ENCODE measurements around the gene RNPEPL1.
A peak's percentile ranks its signal among the peaks of the same experiment; 100 is the strongest.

The RNPEPL1 gene

DNA sequence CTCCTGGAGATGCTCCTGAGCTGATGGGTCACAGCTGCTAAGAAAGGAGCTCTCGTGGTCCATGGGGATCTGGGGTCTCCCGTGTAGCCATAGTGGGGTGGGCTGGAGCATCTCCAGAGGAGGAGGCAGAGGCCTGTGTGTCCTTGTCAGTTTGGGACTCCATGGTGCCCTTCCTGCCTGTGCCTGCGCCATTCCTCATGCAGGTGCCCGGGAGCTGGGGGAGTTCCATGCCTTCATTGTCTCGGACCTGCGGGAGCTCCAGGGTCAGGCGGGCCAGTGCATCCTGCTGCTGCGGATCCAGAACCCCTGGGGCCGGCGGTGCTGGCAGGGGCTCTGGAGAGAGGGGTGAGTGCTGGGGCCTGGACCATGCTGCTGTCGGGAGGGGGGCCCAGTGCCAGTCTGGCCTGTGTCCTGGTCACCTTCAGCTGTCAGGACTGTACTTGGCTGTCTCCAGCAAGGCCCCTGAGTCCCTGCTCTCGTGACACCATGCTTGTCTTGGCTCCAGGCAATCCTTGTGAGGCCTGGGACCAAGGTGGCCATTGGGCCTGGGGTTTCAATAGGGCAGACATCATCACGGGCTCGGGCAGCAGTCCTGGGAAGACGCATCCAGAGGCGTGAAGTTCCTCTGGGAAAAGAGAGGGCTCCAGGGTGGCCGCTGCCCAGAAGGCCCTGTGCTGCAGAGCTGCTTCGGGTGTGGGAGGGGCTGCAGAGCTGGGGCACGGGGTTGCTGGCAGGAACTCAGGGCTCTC is 25.6 kb downstream of the RNPEPL1 start:
- no peak for DNase-seq

DNA sequence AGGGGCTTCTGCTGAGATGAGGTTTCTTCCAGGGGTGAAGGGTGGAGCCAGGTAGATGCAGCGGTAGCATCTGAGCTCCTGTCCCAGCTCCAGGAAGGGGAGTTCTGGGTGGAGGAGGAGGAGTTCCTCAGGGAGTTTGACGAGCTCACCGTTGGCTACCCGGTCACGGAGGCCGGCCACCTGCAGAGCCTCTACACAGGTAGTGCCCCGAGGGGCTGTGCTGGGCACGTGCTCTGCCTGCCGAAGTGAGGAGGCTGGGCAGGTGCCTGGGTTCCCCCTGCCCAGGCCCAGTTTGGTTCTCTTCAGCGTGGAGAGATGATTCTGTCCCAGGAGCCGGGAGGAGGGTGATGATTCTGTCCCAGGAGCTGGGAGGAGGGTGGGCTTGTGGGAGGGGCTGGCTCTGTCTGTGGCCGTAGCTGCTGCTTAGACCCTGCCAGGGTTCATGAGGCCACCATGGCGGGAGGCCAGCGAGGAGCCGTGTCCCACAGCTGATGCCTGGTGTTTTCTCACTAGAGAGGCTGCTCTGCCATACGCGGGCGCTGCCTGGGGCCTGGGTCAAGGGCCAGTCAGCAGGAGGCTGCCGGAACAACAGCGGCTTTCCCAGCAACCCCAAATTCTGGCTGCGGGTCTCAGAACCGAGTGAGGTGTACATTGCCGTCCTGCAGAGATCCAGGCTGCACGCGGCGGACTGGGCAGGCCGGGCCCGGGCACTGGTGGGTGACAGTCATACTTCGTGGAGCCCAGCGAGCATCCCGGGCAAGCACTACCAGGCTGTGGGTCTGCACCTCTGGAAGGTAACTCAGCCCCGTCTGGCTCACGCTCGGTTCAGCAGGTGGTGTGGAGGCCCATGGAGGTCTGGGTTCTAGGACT is 26.5 kb downstream of the RNPEPL1 start:
- DNase-seq, result no peak

DNA sequence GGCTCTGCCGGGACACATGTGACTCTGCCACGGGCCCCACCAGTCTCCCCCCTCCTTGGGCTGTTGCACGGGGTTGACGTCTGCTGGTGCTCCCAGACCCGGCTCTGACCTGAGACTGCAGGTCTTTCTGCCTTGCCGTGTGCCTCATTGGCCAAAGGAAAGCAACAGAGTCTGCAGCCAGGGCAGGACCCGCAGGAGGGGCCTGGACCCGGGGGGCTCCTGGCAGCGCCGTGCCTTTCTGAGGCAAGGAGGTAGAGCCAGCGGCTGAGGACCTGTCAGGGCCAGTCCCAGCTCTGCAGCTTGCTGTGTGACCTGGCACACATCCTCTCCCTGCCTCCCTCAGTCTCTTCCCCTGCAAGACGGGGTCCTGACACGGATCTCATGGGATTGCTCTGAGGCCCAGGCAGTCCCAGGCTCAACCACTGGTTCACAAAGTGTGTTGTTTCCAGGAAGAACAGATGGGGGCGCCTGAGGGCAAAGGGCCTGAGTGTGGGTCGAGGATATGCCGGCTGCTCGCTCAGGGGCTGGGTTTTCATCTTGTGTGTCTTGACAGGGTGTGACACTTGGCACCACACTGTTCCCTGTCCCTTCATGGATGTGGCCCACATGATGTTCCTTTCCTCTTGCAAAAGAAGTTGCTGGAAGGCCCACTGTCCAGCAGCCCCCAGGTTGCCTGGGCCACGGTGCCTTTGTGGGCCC is 27.2 kb downstream of the RNPEPL1 start:
- peak in 1 of 2 experiments; percentile 11 for DNase-seq

DNA sequence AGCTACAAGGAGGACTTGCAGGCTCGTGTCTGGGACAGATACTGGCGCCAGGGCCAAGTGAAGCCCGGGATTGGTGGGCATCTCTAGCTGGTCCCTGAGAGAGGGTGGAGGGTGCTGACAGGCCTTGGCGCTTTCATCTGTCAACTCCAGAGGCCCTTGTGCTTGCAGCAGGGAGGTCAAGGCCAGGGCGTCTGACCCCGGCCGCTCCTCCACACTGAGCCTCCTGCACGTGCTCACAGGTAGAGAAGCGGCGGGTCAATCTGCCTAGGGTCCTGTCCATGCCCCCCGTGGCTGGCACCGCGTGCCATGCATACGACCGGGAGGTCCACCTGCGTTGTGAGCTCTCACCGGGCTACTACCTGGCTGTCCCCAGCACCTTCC is 27.8 kb downstream of the RNPEPL1 start:
- DNase-seq, result no peak

DNA sequence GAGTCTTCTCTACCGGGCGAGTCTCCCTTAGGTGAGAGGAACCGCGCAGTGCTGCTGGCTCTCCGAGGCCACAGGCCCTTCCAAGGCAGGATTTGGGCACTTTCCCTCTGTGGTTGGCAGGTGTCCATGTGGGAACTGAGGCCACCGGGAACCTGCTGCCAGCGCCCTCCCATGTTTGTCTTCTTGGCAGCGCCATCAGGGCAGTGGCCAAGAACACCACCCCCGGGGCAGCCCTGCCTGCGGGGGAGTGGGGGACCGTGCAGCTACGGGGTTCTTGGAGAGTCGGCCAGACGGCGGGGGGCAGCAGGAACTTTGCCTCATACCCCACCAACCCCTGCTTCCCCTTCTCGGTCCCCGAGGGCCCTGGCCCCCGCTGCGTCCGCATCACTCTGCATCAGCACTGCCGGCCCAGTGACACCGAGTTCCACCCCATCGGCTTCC is 28.2 kb downstream of the RNPEPL1 start:
- DNase-seq, result no peak

DNA sequence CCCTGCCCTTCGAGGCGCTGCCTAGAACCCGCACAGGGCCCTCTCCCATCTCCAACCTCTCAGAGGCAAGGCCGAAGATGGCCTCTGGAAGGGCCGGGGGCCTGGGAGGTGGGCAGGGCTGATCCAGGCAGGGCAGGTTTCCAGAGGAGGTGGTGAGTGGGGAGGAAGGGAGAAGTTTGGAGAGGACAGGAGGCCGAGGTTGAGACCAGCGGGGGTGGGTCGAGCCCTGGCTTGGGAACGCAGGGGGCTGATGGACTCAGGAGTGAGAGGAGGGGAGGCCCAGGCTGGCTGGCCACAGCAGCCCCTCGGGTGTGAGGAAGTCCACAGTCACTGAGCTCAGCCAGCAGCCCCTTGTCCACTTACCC is 28.8 kb downstream of the RNPEPL1 start:
- DNase-seq, result no peak

DNA sequence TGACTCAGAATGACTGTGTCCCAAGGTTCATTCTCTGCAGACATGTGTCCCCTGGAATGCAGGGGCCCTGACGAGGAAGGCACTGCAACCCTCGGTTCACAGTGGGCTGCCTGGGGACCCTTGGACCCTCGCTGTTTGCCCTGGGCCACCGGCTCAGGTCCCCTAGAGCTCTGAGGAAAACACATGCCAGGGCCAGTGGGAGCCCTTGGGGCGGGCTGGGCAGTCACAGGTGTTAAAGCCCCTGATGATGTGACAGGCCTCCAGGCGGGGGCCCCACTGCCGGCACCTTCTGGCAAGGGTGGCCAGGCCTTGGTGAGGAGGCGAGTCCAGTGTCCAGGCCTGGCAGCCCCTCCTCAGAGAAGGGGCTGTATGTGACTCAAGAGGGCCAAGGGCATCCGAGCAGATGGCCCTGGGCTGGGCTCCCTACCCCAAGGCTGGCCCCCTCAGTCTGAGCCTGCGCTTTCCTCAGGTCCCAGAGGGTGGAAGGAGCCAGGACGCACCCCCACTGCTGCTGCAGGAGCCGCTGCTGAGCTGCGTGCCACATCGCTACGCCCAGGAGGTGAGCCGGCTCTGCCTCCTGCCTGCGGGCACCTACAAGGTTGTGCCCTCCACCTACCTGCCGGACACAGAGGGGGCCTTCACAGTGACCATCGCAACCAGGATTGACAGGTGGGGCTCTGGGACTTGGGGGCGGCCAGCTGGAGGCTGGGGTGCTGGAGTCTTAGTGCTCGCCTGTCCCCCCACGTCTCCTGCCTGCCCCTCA is 29.3 kb downstream of the RNPEPL1 start:
- DNase-seq, result no peak

DNA sequence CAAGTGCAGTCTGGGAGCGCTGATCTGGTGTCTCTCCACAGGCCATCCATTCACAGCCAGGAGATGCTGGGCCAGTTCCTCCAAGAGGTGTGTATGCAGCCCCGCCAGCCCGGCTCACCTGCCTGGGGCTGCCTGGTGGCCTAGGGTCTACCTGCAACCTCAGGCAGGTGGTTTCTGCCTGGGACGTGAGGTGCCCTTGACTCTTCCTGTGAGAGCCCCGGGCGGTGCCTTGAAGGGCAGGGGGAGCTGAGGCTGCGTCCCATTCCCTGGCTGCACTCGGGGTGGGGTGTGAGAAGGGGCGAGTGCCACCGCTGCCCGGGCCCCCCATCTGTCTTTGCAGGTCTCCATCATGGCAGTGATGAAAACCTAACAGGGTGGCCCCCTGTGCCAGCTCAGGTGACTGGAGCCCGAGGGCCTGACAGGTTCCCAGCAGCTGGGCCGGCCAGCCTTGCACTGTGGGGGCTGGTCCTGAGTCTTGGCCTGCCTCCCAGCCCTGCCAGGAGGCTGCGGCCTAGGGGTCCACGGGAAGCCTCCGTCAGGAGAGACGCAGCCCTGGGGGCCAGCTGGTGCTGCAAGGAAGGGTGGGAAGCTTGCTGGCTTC is 30.1 kb downstream of the RNPEPL1 start:
- no peak for DNase-seq

DNA sequence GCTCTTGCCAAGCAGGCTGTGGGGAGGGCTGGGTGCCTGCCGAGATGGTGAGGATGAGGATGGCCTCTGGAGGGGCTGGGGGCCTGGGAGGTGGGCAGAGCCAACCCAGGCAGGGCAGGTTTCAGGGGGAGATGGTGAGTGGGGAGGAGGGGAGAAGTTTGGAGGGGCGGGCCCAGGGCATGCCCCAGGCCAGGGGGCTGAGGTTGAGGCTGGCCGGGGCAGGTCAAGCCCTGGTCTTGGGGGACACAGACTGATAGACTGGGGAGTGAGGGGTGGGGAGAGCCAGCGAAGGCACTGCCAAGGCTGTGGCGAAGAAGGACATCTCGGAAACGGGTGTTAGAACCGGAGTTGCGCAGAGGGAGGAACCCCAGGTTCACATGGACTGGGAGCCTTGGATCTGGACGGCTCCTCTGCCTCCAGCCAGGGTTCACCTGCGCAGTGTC is 30.9 kb downstream of the RNPEPL1 start:
- no peak for DNase-seq

DNA sequence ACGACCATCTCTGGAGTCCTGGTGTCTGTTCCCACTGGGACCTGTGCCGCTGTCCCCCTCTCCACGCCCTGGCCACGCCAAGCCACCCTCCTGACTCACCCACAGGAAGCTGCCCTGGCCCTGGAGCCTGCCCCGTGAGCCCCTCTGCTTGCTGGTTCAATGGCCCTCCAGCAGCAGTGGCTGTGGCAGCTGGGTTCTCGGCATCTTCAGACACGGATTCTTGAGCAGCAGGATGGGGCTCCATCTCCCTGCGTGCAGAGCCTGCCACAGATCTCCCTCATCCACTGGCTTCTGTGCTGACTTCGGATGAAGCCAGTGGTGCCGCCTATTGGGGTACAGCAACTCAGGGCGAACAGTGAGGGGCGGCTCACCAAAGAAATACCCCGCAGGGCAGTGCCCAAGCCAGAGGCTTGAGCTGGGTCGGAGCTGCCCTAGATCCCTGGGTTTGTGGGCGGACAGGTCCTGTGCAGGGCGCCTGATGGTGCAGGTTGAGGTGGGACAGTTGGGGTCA is 32.2 kb downstream of the RNPEPL1 start:
- DNase-seq, result no peak

DNA sequence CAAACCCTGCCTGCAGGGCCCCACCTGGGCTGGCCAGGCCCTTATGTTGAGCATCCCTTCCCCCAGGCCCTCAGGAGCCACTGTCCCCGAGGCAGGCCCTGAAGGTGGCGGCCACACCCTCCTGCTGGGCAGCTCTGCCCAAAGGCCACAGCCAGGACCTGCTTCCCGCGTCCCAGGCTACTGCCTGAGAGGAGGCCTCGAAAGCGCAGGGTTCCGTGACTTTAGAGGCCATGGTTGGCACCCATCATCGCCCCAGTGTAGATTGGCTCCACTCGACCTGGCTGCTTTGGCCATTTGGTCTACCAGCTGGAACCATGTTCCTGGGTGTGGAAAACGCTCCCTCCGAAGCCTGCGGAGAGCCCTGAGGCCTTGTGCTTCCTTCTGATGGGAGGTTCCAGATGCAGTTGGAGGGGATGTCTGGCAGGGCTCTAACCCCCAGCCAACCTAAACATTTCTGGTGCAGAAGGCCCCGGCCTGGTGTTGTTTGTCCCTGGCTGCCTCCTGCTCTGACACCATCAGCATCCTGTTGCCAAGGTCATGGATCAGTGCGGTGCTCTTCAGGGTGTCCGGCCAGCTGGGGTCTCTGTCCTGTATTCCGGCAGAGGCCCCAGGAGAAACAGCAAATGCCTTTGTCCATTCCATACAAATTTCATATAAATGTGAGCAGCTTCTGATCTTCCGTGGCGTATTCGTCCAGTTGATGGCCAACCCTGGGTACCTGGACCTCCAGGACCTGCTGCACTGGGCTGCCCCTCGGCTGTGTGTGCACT is 33.0 kb downstream of the RNPEPL1 start:
- no peak for DNase-seq

DNA sequence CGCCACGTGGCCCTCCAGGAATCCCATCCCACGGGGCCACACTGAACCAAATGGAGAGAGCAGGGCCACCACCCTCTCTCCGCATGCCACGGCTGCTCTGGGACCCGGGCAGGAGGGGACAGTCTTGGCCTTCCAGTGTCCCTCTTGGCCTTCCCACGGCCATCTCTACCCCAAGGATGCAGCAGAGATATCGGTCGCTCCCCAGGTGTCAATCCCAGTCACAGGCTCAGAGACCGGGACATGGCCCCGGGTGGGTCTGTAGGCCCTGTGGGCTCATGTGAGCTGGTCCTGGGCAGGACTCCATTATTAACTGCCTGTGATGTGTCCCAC is 33.5 kb downstream of the RNPEPL1 start:
- DNase-seq, result no peak

DNA sequence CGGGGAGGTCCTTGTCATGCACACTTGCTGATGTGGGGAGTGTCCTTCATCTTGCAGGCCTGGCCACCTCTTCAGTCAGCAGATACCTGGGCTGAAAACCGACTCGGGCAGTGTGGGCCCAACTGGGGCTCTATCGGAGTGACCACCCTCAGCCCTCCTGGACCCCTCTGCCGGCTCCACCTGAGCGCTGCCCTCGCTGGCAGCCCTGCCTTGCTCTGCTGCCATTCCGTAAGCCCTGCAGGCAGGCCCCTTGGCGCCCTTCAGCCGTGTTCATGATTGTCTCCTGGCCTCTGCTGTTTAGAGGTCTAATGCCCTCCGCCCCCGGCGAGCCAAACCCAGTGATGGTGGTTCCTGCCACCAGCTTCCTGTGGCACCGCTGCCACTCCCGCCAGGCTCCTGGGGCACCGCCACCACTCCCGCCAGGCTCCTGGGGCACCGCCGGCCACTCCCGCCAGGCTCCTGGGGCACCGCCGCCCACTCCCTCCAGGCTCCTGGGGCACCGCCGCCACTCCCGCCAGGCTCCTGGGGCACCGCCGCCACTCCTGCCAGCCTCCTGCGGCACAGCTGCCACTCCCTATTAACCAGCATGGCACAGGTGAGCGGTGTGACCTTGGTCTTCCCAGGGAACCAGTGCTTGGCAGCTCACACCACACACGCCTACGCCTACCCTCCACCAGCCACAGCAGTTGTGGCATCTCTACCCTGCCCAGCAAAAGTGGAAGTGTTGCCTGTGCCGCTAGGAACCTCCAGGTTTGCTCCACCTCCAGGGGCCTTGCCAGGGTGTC is 34.2 kb downstream of the RNPEPL1 start:
- DNase-seq, result no peak

DNA sequence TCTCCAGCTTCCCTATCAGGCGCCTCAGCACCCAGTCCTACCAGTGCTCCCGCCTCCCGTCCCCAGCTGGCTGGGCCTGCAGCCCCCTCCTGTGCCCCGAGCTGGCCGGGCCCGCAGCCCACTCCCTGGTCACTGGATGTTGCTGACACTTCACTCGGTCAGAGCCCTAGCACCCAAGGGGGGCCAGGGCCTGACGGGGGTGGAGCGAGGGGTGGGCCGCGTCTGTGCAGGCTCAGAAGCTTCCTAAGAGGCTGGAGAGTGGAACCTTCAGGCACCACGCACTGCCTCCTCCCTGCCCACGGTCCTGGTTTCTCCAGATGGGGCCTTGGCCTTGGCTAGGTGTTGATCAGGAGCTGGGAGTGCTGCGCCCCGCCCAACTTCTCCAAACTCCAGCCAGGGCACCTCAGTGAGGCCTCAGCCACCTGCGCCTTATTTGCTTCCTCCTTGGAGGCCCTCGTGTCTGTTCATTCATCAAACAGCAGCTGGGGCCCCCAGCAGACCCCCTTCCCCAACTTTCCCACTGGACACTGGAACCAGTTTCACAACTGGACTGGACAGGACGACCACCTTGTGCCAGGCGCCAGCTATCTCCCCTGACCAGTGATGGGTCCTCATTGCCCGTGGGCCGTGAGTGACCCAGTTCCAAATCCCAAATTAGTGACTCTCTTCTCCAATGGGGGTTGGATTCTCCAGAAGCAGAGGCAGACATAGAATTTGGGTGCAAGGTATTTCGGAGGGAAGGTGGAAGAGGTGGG is 35.0 kb downstream of the RNPEPL1 start:
- no peak for DNase-seq

DNA sequence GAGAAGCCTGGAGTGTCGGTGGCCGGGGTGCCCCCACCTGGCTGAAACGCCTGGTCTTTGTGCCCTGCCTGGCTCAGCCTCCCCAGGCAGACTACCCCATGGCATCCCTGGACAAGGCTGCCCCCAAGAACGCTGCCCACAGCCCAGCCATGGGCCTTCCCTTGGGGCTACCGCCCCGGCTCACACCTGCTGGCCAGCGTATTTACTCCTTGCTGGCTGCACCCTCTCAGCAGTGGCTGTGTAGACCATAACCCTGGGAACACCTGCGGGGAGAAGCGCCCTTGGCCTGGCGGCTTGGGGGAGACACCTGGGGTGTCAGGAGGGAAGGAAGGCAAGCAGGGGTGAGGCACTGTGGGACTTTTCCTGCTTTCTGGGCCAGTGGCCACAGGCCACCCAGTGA is 35.6 kb downstream of the RNPEPL1 start:
- no peak for DNase-seq

DNA sequence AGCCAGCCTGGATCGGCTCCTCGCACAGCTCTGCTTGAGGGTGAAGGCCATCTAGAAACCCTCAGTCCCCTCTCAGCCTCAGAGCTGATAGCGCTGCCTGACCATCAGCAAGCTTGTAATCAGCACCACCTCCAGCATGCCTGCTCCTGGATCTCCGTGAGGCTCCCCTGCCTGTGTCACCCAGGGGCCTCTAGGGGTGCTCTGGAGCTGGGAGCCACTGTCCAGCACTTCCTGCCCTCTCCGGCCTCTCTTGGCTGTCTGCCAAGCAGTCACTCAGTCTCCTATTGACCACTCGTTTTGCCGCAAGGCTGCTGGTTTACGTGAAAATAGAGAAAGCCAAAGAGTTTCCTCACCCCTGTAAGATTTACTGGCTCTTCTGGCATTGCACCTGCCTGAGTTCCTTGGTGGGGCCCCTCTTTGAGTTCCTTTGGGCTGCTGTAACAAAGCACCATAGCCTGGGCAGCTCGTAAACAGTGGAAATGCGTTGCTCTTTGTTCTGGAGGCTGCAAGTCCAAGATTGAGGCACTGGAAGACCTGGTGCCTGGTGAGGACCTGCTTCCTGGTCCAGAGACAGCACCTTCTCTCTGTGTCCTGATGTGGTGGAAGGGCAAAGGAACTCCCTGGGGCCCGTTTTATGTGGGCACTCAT is 36.1 kb downstream of the RNPEPL1 start:
- no peak for DNase-seq

DNA sequence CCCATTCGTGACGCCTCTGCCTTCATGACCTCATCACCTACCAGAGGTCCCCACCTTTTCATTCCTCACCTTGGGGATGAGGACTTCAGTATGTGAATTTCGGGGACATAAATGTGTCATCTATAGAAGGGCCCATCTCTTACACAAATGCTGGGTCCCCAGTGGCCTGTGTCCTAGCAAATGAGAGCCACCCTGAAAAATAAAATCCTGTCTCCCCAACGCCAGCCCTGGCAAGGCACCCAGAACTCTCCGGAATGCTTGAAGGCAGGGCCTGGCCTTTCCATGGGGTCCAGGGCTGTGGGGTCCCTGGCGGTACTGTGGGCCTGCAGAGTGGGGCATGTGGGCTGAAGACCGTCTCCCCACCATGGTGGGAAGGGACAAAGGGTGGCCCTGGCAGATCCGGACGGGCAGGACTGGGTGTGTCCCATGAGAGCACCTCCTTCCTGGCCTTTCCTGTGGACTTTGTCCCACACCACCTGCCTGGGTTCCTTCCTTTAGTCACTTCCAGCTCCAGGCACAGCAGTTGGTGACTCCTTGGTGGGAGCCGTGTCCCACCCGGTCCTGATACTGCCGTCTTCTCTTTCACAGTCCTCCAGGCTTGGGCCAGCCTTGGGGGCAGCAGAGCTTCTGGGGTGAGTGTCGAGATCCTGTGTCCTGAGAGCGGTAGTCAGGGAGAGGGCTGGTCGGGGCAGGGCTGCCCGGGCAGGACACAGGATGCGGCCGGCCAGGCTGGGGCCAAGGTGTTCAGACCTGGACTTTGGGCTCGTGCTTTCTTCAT is 36.8 kb downstream of the RNPEPL1 start:
- DNase-seq, result no peak

Data from NCI-H2081 (cell line).